ENCODE measurements around the gene RUNX2.

RUNX2 gene

DNA sequence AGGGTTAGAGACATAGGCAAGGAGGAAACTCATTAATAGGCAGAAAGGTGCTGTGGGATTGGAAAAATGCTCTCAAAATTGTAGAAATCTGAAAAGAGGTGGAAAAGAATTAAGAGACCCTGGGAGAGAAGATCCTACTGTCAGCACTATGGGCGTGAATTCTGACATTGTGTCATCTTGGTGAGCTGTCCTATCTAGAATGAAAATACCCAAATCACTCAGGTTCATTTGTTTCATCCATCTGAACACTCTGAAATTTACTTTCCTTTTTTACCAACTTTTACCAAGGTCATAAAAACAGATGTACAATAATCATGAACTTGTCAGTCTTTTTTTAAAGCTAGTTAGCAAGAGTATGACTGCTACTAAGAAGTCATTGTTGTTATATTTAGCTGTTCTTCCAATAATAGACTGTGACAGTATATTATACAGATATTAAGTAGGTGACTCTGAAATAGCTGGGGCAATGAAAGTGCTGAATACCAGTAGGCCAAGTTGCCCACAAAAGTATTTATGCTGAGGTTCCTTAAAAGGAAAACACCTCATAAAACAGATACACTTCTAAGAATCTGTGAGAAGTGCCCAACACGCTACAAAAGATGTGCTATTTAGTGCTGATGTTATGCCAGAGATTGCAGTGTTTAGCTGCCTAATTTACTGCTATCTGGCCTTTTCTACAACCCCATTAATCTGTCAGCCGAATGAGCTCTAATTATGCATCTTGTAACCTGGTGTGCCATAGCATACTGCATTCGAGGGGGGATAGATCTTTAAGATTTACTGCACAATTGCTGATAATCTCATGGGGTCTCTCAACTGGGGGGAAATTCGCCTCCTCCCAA, 267.1 kb downstream of the RUNX2 start:
- H3K9ac ChIP-seq (ENCODE audit: low read depth, low read length) = no peak overlapping the region
- H3K27ac ChIP-seq (ENCODE audit: low read depth, low read length) = no peak overlapping the region
- H3K9me3 ChIP-seq (ENCODE audit: insufficient read depth, low read depth, low read length) = no peaks in the 10 kb centered on the region
- H3K36me3 ChIP-seq (ENCODE audit: insufficient read depth, low read length) = no peaks in the 10 kb centered on the region
- no peak overlapping the region for H3K4me3 ChIP-seq (ENCODE audit: low read length)
- 89% methylated on average over 5 of the region's 5 CpGs for WGBS
- peaks cover 12% of the 10 kb centered on the region for H3K4me1 ChIP-seq (ENCODE audit: insufficient read depth, low read length)
- no peaks in the 10 kb centered on the region for H3K27me3 ChIP-seq (ENCODE audit: insufficient read depth, low read length)

DNA sequence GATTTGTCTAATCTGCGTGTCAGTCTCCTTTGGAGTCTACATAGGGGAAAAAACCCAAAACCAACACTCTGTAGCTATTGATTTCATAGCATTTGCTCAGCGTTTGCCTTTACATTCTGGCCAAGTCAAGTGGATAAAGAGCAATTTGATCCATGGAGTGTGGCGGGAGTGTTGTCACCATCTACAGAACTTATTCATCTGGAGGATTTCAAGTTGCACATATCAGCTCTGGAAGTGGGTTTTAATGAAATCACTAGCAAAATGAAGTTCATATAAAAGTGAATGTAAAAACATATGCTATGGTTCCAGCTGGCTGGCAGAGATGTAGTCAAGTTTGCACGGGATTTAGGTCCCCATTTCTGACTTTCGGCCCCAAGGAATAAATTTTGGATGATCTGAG, 269.3 kb downstream of the RUNX2 start:
- no peaks in the 10 kb centered on the region for H3K9me3 ChIP-seq (ENCODE audit: insufficient read depth, low read depth, low read length)
- whole genome bisulfite sequencing = 95% methylated on average over 5 of the region's 5 CpGs
- H3K27ac ChIP-seq (ENCODE audit: low read depth, low read length) = no peak overlapping the region
- no peaks in the 10 kb centered on the region for H3K27me3 ChIP-seq (ENCODE audit: insufficient read depth, low read length)
- H3K4me1 ChIP-seq (ENCODE audit: insufficient read depth, low read length) = no peaks in the 10 kb centered on the region
- no peak overlapping the region for H3K4me3 ChIP-seq (ENCODE audit: low read length)
- H3K9ac ChIP-seq (ENCODE audit: low read depth, low read length) = no peak overlapping the region
- no peaks in the 10 kb centered on the region for H3K36me3 ChIP-seq (ENCODE audit: insufficient read depth, low read length)

DNA sequence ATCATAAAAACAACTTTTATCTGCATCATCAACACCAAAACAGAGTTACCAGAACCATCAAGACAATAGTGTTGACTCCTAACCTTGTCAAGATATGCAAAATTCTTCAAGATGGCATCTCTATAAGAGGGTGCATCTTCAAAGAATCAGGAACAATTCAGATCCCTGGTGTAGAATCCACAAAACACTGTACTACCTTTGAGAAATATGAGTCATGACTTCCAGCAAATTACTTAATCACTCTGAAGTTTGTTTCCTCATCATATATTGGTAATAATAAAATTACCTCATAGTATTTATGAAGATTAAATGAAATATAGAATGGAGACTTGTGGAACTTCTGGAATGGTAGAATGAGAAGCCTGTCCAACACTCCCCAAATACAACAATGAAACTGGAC, 270.9 kb downstream of the RUNX2 start:
- Histone ChIP-seq H3K4me3 (ENCODE audit: low read length) (no peak overlapping the region), H3K36me3 (ENCODE audit: insufficient read depth, low read length) (no peaks in the 10 kb centered on the region), H3K4me1 (ENCODE audit: insufficient read depth, low read length) (no peaks in the 10 kb centered on the region), H3K9me3 (ENCODE audit: insufficient read depth, low read depth, low read length) (no peaks in the 10 kb centered on the region), H3K27me3 (ENCODE audit: insufficient read depth, low read length) (no peaks in the 10 kb centered on the region), H3K9ac (ENCODE audit: low read depth, low read length) (no peak overlapping the region), H3K27ac (ENCODE audit: low read depth, low read length) (no peak overlapping the region)

GRCh38 chr6:45605971-45606370, 277.8 kb downstream of the RUNX2 start:
- H3K9me3 ChIP-seq (ENCODE audit: insufficient read depth, low read depth, low read length) = no peaks in the 10 kb centered on the region
- H3K27ac ChIP-seq (ENCODE audit: low read depth, low read length) = no peak overlapping the region
- no peaks in the 10 kb centered on the region for H3K36me3 ChIP-seq (ENCODE audit: insufficient read depth, low read length)
- no peak overlapping the region for H3K9ac ChIP-seq (ENCODE audit: low read depth, low read length)
- 100% methylated on average over 1 of the region's 1 CpG for WGBS
- no peak overlapping the region for H3K4me3 ChIP-seq (ENCODE audit: low read length)
- H3K4me1 ChIP-seq (ENCODE audit: insufficient read depth, low read length) = no peaks in the 10 kb centered on the region
- H3K27me3 ChIP-seq (ENCODE audit: insufficient read depth, low read length) = no peaks in the 10 kb centered on the region

DNA sequence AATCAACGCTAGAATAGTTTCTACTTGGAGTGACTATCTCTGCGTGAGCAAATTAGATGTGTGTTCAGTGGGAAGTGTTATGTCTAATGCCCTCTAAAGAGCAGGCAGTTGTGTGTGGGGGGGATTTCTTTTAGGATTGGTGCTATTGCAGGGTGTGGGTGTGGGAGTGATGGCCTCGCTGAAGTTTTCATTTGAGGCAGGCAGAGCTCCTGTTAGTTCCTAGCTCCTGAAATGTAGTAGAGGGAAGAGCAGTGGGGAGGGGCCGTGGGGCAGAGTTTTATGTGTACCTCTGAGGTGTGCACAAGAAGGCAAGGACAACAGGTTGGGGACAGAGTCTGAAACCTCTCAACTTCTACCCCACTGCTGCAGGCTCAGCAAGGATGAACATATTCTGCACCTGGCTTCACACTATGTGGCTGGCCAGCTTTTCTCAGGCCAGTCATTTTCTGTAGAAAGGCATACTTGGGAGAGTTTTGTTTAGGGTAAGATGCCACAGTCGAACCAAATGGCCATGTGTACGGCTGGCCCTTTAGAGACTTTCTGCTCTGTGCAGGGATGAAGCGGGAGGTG, 278.8 kb downstream of the RUNX2 start:
- no peaks in the 10 kb centered on the region for H3K9me3 ChIP-seq (ENCODE audit: insufficient read depth, low read depth, low read length)
- no peak overlapping the region for H3K9ac ChIP-seq (ENCODE audit: low read depth, low read length)
- no peak overlapping the region for H3K27ac ChIP-seq (ENCODE audit: low read depth, low read length)
- H3K36me3 ChIP-seq (ENCODE audit: insufficient read depth, low read length) = no peaks in the 10 kb centered on the region
- no peak overlapping the region for H3K4me3 ChIP-seq (ENCODE audit: low read length)
- no peaks in the 10 kb centered on the region for H3K4me1 ChIP-seq (ENCODE audit: insufficient read depth, low read length)
- H3K27me3 ChIP-seq (ENCODE audit: insufficient read depth, low read length) = no peaks in the 10 kb centered on the region
- WGBS = 91% methylated on average over 7 of the region's 7 CpGs

GRCh38 chr6:45607798-45608197, 279.7 kb downstream of the RUNX2 start:
- H3K9ac ChIP-seq (ENCODE audit: low read depth, low read length) = no peak overlapping the region
- no peaks in the 10 kb centered on the region for H3K9me3 ChIP-seq (ENCODE audit: insufficient read depth, low read depth, low read length)
- 92% methylated on average over 4 of the region's 4 CpGs for WGBS
- H3K4me1 ChIP-seq (ENCODE audit: insufficient read depth, low read length) = no peaks in the 10 kb centered on the region
- H3K36me3 ChIP-seq (ENCODE audit: insufficient read depth, low read length) = no peaks in the 10 kb centered on the region
- H3K27me3 ChIP-seq (ENCODE audit: insufficient read depth, low read length) = no peaks in the 10 kb centered on the region
- H3K27ac ChIP-seq (ENCODE audit: low read depth, low read length) = no peak overlapping the region
- H3K4me3 ChIP-seq (ENCODE audit: low read length) = no peak overlapping the region

GRCh38 chr6:45608252-45608913, 280.3 kb downstream of the RUNX2 start:
- Histone ChIP-seq H3K9ac (ENCODE audit: low read depth, low read length) (no peak overlapping the region), H3K27ac (ENCODE audit: low read depth, low read length) (no peak overlapping the region), H3K9me3 (ENCODE audit: insufficient read depth, low read depth, low read length) (no peaks in the 10 kb centered on the region), H3K36me3 (ENCODE audit: insufficient read depth, low read length) (no peaks in the 10 kb centered on the region), H3K4me3 (ENCODE audit: low read length) (no peak overlapping the region), H3K27me3 (ENCODE audit: insufficient read depth, low read length) (no peaks in the 10 kb centered on the region), H3K4me1 (ENCODE audit: insufficient read depth, low read length) (no peaks in the 10 kb centered on the region)
- 94% methylated on average over 10 of the region's 10 CpGs for WGBS

- H3K9me3 ChIP-seq (ENCODE audit: insufficient read depth, low read depth, low read length) = no peaks in the 10 kb centered on the region
- H3K27me3 ChIP-seq (ENCODE audit: insufficient read depth, low read length) = no peaks in the 10 kb centered on the region
- H3K36me3 ChIP-seq (ENCODE audit: insufficient read depth, low read length) = no peaks in the 10 kb centered on the region
- no peaks in the 10 kb centered on the region for H3K4me1 ChIP-seq (ENCODE audit: insufficient read depth, low read length)
- H3K4me3 ChIP-seq (ENCODE audit: low read length) = no peak overlapping the region
- 91% methylated on average over 6 of the region's 6 CpGs for WGBS
- no peak overlapping the region for H3K27ac ChIP-seq (ENCODE audit: low read depth, low read length)
- no peak overlapping the region for H3K9ac ChIP-seq (ENCODE audit: low read depth, low read length)
Measured at GRCh38 chr6:45609141-45609638, 281.1 kb downstream of the RUNX2 start.

DNA sequence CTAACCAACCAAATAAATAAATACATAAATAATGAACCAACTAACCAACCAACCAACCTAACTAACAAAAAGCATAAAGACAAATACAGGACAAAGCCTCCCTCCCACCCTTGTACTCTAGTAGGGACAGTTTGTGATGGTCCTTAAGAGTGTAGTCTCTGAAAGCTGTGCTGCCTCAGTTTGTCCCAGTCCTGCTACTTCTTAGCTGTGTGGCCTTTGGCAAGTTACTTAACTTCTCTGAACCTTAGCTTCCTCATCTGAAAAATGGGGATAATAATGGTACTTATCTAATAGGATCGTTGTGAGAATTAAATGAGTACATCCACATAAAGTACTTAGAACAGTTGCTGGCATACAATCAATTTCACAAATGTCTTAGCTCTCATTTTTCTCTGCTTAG, 282.2 kb downstream of the RUNX2 start:
- no peaks in the 10 kb centered on the region for H3K9me3 ChIP-seq (ENCODE audit: insufficient read depth, low read depth, low read length)
- no peak overlapping the region for H3K27ac ChIP-seq (ENCODE audit: low read depth, low read length)
- WGBS = no CpG with 5 or more reads among the region's 1 CpG
- no peak overlapping the region for H3K9ac ChIP-seq (ENCODE audit: low read depth, low read length)
- H3K27me3 ChIP-seq (ENCODE audit: insufficient read depth, low read length) = no peaks in the 10 kb centered on the region
- no peaks in the 10 kb centered on the region for H3K36me3 ChIP-seq (ENCODE audit: insufficient read depth, low read length)
- H3K4me1 ChIP-seq (ENCODE audit: insufficient read depth, low read length) = no peaks in the 10 kb centered on the region
- no peak overlapping the region for H3K4me3 ChIP-seq (ENCODE audit: low read length)

DNA sequence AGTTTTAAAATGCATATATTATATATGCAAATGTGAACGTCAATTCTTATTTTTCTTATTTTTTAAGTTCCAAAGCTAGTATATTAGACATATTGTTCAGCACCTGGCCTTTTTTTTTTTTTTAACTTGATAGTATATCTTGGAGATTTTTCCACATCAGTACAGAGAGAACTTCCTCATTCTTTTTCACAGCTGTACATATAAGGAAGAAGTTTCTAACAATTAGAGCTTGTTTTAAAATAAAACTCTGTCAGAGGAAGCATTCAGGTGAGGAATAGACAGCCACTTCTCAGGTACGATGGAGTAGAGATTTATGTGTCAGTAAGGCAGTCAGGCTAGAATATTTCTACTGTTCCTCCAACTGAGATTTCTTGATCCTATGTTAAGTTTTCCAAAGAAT, 282.7 kb downstream of the RUNX2 start:
- Histone ChIP-seq H3K9me3 (ENCODE audit: insufficient read depth, low read depth, low read length) (no peaks in the 10 kb centered on the region), H3K4me3 (ENCODE audit: low read length) (no peak overlapping the region), H3K4me1 (ENCODE audit: insufficient read depth, low read length) (no peaks in the 10 kb centered on the region), H3K9ac (ENCODE audit: low read depth, low read length) (no peak overlapping the region), H3K27me3 (ENCODE audit: insufficient read depth, low read length) (no peaks in the 10 kb centered on the region), H3K36me3 (ENCODE audit: insufficient read depth, low read length) (no peaks in the 10 kb centered on the region), H3K27ac (ENCODE audit: low read depth, low read length) (no peak overlapping the region)
- 91% methylated on average over 1 of the region's 2 CpGs for WGBS

- WGBS = 89% methylated on average over 2 of the region's 2 CpGs
- no peak overlapping the region for H3K9ac ChIP-seq (ENCODE audit: low read depth, low read length)
Measured at GRCh38 chr6:45611491-45611890, 283.4 kb downstream of the RUNX2 start.

More at GRCh38 chr6:45611491-45611890, 283.4 kb downstream of the RUNX2 start:
- H3K36me3 ChIP-seq (ENCODE audit: insufficient read depth, low read length) = no peaks in the 10 kb centered on the region
- no peak overlapping the region for H3K4me3 ChIP-seq (ENCODE audit: low read length)
- no peaks in the 10 kb centered on the region for H3K27me3 ChIP-seq (ENCODE audit: insufficient read depth, low read length)
- no peak overlapping the region for H3K27ac ChIP-seq (ENCODE audit: low read depth, low read length)
- H3K4me1 ChIP-seq (ENCODE audit: insufficient read depth, low read length) = no peaks in the 10 kb centered on the region
- H3K9me3 ChIP-seq (ENCODE audit: insufficient read depth, low read depth, low read length) = no peaks in the 10 kb centered on the region

All from HUES64 (cell line).